COLO668 (cell line): ENCODE measurements around the gene CDKN2B-AS1.

Source experiments
- DNase-seq: peaks from one replicate; lab custom pipeline; 2025; ENCODE audit not compliant: unreplicated experiment; lab: John Stamatoyannopoulos, UW

CDKN2B-AS1 gene

GRCh38 chr9:22078081-22078480 lies 83.5 kb downstream of the CDKN2B-AS1 start:
- DNase-seq: no peak

- DNase-seq: no peak
These were observed 85.3 kb downstream of the CDKN2B-AS1 start for GRCh38 chr9:22079873-22080341.

DNA sequence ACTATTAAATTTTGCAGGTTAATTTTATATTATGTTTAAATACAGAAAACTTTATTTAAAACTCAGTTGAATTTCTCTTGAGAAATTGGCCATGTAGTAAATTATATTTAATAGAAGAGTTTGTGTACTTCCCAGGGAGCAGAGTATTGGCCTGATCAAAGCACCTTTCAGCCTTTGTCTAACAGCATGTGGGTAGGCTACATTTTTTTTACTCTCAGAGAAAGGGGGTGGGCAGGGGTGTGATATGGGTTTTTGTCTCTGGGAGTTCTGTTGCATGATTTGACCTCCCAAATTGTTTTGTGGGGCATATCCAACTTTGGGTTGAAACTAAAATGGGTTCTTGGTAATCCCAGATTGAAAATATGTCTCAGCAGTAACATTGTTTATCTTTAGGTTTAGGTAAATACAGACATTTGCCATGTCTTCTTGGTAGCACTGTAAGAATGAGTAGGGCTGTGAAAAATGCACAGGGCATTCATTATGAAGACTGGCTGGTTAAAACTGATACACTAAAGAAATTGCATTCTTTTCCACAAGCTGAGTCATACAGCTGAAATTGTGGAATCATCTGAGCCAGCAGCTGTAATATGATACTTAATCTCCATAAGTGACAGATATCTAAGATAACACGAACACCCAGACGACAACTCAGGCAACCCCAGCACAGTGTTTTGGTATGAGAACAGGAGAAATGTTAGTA lies 89.9 kb downstream of the CDKN2B-AS1 start:
- DNase-seq: no peak

GRCh38 chr9:22088053-22088716 lies 93.6 kb downstream of the CDKN2B-AS1 start:
- DNase-seq: no peak

GRCh38 chr9:22088717-22089061 lies 94.1 kb downstream of the CDKN2B-AS1 start:
- DNase-seq: no peak

GRCh38 chr9:22097707-22098106 lies 103.1 kb downstream of the CDKN2B-AS1 start:
- DNase-seq: no peak

DNA sequence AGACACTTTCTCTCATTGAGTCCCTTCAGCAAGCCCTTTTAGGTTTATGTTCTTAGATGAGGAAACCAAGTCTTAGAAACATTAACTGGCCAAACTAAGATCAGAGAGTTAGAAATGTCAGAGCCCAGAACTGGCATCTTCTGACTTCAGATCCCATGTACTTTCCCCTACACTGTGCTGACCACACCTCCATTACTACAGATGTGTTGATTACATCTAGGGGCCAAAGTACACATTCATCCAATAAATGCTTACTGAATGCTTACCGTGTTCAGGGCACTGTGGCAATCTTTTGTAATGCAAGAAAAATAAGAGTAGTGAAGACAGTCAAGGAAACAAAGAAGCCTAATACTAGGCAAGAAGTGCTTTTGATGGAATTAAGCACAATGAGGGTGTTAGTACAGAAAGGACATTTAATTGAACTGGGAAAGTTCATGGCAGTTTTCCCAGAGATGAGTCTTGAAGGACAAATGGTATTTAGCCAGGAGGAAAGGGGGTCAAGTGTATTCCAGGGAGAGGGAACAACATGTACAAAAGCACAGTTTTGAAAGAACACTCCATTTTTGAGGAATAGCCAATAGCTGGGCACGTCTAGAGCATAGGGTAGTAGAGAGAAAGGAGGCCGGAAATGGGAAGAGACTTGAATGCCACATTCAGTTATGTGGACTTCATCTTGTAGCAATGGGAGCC lies 104.2 kb downstream of the CDKN2B-AS1 start:
- DNase-seq: no peak

DNA sequence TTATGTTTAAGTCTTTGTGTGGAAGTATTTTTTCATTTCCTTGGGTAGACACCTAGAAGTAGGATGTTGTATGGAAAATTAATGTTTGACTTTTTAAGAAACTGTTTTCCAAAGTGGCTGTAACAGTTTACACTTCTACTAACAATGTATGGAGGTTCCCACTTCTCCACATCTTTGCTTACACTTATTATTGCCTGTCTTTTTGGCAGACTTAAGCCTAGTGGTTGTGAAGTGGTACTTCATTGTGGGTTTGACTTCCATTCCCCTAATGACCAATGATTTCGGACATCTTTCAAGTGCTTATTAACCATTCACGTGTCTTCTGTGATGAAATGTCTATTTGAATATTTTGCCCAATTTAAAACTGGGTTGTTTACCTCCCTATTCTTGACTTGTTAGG lies 106.0 kb downstream of the CDKN2B-AS1 start:
- no peak for DNase-seq

DNA sequence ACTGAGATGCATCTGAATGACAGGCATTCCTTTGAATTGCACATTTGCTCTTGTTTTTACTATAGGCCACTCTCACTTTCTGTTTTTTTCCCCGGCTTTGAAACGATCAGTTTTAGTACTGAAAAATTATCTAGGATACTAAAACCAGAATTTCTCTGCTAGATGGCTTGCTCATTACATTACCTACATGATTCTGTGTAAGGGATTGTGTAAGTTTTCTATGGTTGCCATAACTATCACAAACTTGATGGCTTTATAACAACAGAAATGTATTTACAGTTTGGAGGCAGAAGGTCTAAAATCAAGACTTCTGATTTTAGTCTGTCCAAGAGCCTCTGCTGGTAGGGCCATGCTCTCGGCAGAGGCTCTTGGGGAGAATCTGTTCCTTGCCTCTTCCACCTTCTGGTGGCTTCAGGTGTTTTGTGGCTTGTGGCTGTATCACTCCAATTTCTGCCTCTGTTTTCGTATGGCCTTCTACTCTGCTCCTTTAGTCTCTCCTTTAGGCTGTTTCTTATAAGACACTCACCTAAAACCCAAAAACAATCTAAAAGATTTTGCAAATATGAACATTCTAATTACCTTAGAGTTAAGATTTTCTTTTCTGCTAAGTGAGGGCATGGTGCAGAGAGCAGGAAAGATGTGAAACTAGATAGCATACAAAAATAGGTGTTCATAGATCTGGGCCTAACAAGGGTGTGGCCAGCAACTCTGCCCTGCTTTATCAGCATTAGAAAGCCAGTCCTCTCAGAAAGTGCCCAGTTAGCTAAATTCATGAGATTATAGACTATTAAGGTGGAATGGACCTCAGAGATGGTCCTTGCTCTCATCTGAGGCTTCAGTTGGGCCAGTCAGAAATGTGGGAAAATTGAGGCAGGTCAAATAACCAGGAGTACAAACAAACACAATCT lies 107.8 kb downstream of the CDKN2B-AS1 start:
- no peak for DNase-seq

- DNase-seq: no peak
These were observed 109.3 kb downstream of the CDKN2B-AS1 start for GRCh38 chr9:22103685-22104575.

GRCh38 chr9:22105005-22105722 lies 110.6 kb downstream of the CDKN2B-AS1 start:
- DNase-seq: no peak

DNA sequence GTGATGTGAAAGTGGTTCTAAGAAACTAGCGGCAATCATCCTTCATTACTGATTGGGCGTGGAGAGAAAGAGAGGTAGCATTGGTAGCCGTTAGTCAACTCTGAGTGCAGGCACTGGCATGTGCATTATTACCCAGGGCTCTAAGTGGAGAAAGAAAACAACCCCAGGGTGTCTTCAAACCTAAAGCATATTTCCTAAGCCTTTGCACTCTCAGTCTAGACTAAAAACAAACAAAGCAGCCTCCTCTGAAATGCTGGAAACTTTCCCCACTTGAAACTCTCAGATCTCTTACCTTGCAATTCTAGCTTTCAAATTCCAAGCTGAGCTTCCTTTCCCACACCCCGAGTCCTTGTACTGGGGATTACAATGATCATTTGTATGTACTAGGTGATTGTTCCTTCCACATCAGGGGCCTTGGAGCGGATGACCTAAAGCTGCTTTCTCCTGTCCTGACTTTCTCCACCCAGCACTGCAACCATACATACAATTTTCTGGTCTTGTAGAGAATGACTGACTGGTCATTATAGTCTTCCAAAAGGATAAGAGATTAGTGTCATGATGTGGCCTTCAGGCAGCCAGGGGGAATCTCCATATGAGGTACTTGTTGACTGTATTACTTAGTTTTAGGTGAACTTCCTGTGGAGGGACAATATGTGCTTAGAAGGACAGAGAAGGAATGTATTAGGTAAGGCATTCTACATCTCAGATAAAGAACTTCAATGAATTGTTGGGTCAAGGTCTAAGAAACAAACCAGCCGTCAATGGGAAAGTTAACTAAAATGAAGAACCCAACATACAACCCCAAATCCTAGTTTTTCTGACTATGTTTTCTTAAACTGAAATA lies 112.8 kb downstream of the CDKN2B-AS1 start:
- no peak for DNase-seq

- DNase-seq: no peak
These were observed 114.2 kb downstream of the CDKN2B-AS1 start for GRCh38 chr9:22108581-22109370.

- no peak for DNase-seq
These were observed 116.8 kb downstream of the CDKN2B-AS1 start for GRCh38 chr9:22111176-22111953.

GRCh38 chr9:22111954-22112247 lies 117.3 kb downstream of the CDKN2B-AS1 start:
- no peak for DNase-seq

DNA sequence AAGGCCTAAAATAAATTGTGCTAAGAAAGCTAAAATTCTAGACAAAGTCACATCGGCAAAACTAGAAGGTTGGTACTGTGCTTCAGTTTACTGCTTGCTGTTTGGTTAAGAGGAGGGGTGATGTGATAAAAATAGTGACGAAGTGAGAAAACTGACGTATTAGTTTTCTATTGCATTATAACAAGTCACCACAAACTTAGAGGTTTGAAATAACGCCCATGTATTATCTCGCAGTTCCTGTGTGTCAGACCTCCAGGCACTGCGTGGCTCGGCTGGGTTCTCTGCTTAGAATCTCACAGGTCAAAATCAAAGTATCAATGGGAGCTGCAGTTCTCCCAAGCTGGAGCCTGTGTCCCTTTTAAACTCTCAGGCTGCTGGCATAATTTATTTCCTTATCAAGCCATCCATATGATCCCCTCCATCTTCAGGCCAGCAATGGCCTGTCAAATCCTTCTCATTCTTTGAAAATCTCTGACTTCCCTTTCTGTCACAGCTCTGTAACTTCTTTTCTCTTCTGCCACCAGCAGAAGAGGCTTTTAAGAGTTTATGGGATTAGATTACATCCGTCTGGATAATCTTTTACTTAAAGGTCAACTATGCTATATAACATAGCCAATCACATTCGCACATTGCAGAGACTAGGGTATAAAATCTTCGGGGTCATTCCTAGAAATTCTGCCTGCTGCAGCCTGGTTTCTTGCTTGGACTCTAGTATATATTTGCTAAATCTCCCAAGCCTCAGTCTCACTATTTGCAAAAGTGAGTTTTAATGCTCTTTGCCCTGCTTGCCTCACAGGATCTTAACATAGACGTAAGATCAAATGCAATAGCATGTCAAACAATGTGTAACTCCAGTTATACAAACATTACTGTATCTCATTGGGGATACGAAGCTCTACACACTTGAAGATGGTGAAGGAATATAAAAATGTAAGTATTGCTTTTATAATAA lies 118.6 kb downstream of the CDKN2B-AS1 start:
- no peak for DNase-seq
